MM.1S (cell line): ENCODE data around the gene HS3ST6.

ENCODE experiments used
- DNase-seq: peaks from one replicate; pipeline ENCODE4 v3.0.0-alpha.2; 2015
- H2AFZ ChIP-seq: fragments of 300-600 bp; sonication (generic); 2 replicates; pipeline ENCODE4 v1.6.0; 2016; ENCODE audit warnings: antibody characterized with exemption, low read length
- H3F3A ChIP-seq: fragments of 300-600 bp; sonication (generic); 2 replicates; pipeline ENCODE4 v1.6.1; 2016; ENCODE audit warnings: mild to moderate bottlenecking, antibody characterized with exemption, low read length, moderate library complexity, mixed read lengths; ENCODE audit not compliant: insufficient read depth
- H3K27ac ChIP-seq: fragments of 300-600 bp; sonication (generic); 2 replicates; pipeline ENCODE4 v1.5.1; 2016; ENCODE audit warnings: mild to moderate bottlenecking, low read length
- H3K27me3 ChIP-seq: fragments of 300-600 bp; sonication (generic); replicated peaks from 2 replicates; pipeline ENCODE4 v1.6.0; 2016; ENCODE audit warnings: low read length; ENCODE audit not compliant: insufficient read depth
- H3K36me3 ChIP-seq: fragments of 300-600 bp; sonication (generic); replicated peaks from 2 replicates; pipeline ENCODE4 v1.6.1; 2016; ENCODE audit warnings: mild to moderate bottlenecking, low read length, mixed read lengths; ENCODE audit not compliant: insufficient read depth
- H3K4me1 ChIP-seq: fragments of 300-600 bp; sonication (generic); 2 replicates; pipeline ENCODE4 v1.6.1; 2016; ENCODE audit warnings: low read length, mixed read lengths
- H3K4me2 ChIP-seq: fragments of 300-600 bp; sonication (generic); 2 replicates; pipeline ENCODE4 v1.6.0; 2016; ENCODE audit warnings: low read depth, low read length
- H3K4me3 ChIP-seq: fragments of 300-600 bp; sonication (generic); 2 replicates; pipeline ENCODE4 v1.5.1; 2016; ENCODE audit warnings: low read length, mixed read lengths
- H3K79me2 ChIP-seq: fragments of 300-600 bp; sonication (generic); 2 replicates; pipeline ENCODE4 v1.6.1; 2016; ENCODE audit warnings: mixed run types, low read length, mixed read lengths
- H3K9ac ChIP-seq: fragments of 300-600 bp; sonication (generic); 2 replicates; pipeline ENCODE4 v1.6.1; 2016; ENCODE audit warnings: low read length, mixed read lengths
- H3K9me2 ChIP-seq: fragments of 300-600 bp; sonication (generic); replicated peaks from 2 replicates; pipeline ENCODE4 v1.6.1; 2016; ENCODE audit warnings: mild to moderate bottlenecking, low read length, mixed read lengths; ENCODE audit not compliant: insufficient read depth
- H3K9me3 ChIP-seq: fragments of 300-600 bp; sonication (generic); replicated peaks from 2 replicates; pipeline ENCODE4 v1.6.1; 2016; ENCODE audit warnings: mild to moderate bottlenecking, low read length, mixed read lengths; ENCODE audit not compliant: insufficient read depth
- H4K20me1 ChIP-seq: fragments of 300-600 bp; sonication (generic); 2 replicates; pipeline ENCODE4 v1.6.1; 2016; ENCODE audit warnings: mild to moderate bottlenecking, low read length, moderate library complexity, mixed read lengths; ENCODE audit not compliant: insufficient read depth
- EZH2 ChIP-seq: fragments of 300-600 bp; sonication (generic); optimal IDR thresholded peaks from 2 replicates; pipeline ENCODE3; 2017; ENCODE audit warnings: low read depth, mild to moderate bottlenecking, antibody characterized with exemption, low read length, mixed read lengths
- EZH2phosphoT487 ChIP-seq: fragments of 300-600 bp; sonication (generic); IDR thresholded peaks from 2 replicates; pipeline ENCODE4 v1.6.1; 2018; ENCODE audit warnings: antibody characterized with exemption, low read length
- TF ChIP-seq, protein P1 (sequence below): fragments of 300-600 bp; sonication (generic); IDR thresholded peaks from 2 replicates; pipeline ENCODE4 v1.5.1; 2016; ENCODE audit warnings: antibody characterized with exemption, low read length, mixed read lengths

The HS3ST6 gene

DNA sequence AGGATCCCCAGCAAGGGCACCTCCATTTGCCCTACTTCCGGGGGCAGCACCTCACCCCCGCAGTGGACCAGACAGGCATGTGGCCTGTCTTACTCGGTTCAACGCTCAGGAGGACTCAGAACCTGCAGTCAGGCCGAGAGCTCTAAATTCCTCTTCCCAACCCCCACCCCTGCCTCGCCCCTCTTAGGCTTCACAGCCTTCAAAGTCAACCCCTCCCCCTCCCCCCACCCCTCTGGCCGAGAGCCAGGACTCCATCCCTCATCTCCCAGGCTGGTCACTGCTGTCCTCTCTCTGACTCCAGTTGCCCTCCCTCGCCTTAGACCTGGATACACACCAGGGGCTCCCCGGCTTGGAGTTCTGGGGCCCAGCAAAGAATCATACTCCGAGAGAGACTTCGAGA lies 8.1 kb upstream of the HS3ST6 start:
- TF ChIP-seq EZH2phosphoT487 (no peak), EZH2 (no peak)
- TF ChIP-seq, protein P1, sequence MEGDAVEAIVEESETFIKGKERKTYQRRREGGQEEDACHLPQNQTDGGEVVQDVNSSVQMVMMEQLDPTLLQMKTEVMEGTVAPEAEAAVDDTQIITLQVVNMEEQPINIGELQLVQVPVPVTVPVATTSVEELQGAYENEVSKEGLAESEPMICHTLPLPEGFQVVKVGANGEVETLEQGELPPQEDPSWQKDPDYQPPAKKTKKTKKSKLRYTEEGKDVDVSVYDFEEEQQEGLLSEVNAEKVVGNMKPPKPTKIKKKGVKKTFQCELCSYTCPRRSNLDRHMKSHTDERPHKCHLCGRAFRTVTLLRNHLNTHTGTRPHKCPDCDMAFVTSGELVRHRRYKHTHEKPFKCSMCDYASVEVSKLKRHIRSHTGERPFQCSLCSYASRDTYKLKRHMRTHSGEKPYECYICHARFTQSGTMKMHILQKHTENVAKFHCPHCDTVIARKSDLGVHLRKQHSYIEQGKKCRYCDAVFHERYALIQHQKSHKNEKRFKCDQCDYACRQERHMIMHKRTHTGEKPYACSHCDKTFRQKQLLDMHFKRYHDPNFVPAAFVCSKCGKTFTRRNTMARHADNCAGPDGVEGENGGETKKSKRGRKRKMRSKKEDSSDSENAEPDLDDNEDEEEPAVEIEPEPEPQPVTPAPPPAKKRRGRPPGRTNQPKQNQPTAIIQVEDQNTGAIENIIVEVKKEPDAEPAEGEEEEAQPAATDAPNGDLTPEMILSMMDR: no peak
- H3K79me2 ChIP-seq: no peaks in the 10 kb centered on the region
- H3K36me3 ChIP-seq: no peaks in the 10 kb centered on the region
- H3K4me2 ChIP-seq: no peak overlapping the region
- H3K4me1 ChIP-seq: peaks cover 5% of the 10 kb centered on the region
- H2AFZ ChIP-seq: no peak overlapping the region
- no peak overlapping the region for H3K4me3 ChIP-seq
- no peak overlapping the region for H3K9ac ChIP-seq
- no peak overlapping the region for H3K27ac ChIP-seq
- H4K20me1 ChIP-seq: no peaks in the 10 kb centered on the region
- no peaks in the 10 kb centered on the region for H3F3A ChIP-seq
- H3K9me3 ChIP-seq: no peaks in the 10 kb centered on the region
- peaks cover 35% of the 10 kb centered on the region for H3K27me3 ChIP-seq
- H3K9me2 ChIP-seq: no peaks in the 10 kb centered on the region
- no peak for DNase-seq

DNA sequence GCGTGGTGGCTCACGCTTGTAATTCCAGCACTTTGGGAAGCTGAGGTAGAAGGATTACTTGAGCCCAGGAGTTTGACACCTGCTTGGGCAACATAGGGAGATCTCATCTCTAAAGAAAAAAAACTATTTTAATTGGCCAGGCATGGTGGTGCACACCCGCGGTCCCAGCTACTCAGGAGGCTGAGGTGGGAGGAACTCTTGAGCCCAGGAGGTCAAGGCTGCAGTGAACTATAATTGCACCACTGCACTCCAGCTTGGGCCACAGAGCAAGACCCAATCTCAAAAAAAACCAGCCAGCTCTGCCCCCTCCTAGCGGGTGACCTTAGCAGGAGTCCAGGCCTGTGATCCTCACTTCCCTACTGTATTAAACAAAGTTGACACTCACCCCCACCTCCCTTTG lies 5.9 kb upstream of the HS3ST6 start:
- Histone ChIP-seq H3K27ac (no peak overlapping the region), H3K36me3 (no peaks in the 10 kb centered on the region), H3K9me3 (no peaks in the 10 kb centered on the region), H4K20me1 (no peaks in the 10 kb centered on the region), H3K79me2 (no peaks in the 10 kb centered on the region), H3K9ac (no peak overlapping the region), H2AFZ (no peak overlapping the region), H3F3A (no peaks in the 10 kb centered on the region), H3K4me3 (no peak overlapping the region), H3K9me2 (no peaks in the 10 kb centered on the region), H3K4me1 (no peaks in the 10 kb centered on the region), H3K27me3 (peaks cover 54% of the 10 kb centered on the region), H3K4me2 (no peak overlapping the region)
- TF ChIP-seq EZH2phosphoT487: no peak
- TF ChIP-seq, protein P1: no peak
- TF ChIP-seq EZH2: no peak
- DNase-seq: no peak

DNA sequence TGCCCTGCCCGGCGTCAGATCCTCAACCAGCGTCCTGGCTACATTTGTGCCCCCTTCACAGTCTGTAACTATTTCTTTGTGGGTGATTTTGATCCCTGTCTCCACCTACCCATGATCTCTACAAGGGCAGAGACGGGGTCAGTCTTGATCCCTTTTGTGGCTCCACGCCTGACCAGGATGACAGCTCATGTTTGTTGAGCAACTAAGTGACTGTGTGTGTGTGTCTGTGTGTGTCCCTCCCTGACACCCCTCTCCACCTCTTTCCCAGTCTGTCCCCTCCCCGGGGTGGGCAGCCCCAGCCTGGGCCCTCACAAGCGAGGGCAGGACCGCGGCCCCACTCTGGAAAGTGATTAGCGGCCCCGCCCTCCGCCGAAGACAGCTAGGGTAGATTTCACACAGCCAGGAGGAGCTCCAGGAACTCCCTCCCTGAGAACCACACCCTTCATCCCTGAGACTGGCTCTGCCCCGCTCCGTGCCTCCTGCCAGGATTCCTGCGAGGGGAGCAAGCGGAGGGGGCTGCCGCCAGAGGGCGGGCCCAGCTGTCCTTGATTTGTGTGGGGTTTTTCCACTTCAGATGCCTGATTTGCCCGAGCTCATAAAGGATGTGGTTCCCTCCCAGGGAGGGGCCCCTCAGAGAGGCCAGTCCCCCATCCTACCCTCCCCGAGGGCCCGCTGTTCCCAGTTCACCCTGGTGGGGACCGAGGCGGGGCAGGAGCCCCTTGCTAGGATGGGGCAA lies 5.3 kb upstream of the HS3ST6 start:
- Histone ChIP-seq H3K9me2 (no peaks in the 10 kb centered on the region), H3K4me1 (no peaks in the 10 kb centered on the region), H3F3A (no peaks in the 10 kb centered on the region), H3K27ac (no peak overlapping the region), H4K20me1 (no peaks in the 10 kb centered on the region), H3K36me3 (no peaks in the 10 kb centered on the region), H3K9me3 (no peaks in the 10 kb centered on the region), H3K4me2 (no peak overlapping the region), H3K79me2 (no peaks in the 10 kb centered on the region), H3K27me3 (peaks cover 60% of the 10 kb centered on the region), H2AFZ (no peak overlapping the region), H3K4me3 (no peak overlapping the region), H3K9ac (no peak overlapping the region)
- no peak for TF ChIP-seq EZH2phosphoT487
- no peak for TF ChIP-seq EZH2
- TF ChIP-seq, protein P1: 0 out of 2 replicates have a peak, but pooled peaks have one; percentile 10
- DNase-seq: no peak
